Spleen (tissue), 7 donors: ENCODE data around the gene TK1.

Experiments
- POLR2A ChIP-seq, 3 donors: fragments of 450-650 bp; IDR thresholded peaks; one replicate each; pipeline ENCODE4 v1.5.1; 2017; ENCODE audit warnings: antibody characterized with exemption in 3 of 3, mild to moderate bottlenecking in 1 of 3
- POLR2AphosphoS5 ChIP-seq, 3 donors: sonication (generic); formaldehyde crosslinking; IDR thresholded peaks; one replicate each; pipeline ENCODE4 v1.5.1; 2017; ENCODE audit warnings: antibody characterized with exemption in 3 of 3
- TF ChIP-seq, protein P1 (sequence below), 11 experiments: fragments of 200-600 bp in 7 of 11; fragments of 450-650 bp in 4 of 11; sonication (generic) in 4 of 11; IDR thresholded peaks in 8 of 11; conservative IDR thresholded peaks in 3 of 11; 1 replicate in 7 of 11; 2 replicates in 4 of 11; pipeline versions ENCODE4 v1.4.0 to v1.8.0; 2016 to 2021; ENCODE audit warnings: antibody characterized with exemption in 11 of 11, inconsistent platforms in 4 of 11, mild to moderate bottlenecking in 1 of 11
- donor health status: DM: no; HTN: no; CAD: no; lungs with moderate emphysema.
- donor health status: DM: no; HTN: no; CAD: no.
- donor health status: DM: no; HTN: no; CAD: no.

DNA sequence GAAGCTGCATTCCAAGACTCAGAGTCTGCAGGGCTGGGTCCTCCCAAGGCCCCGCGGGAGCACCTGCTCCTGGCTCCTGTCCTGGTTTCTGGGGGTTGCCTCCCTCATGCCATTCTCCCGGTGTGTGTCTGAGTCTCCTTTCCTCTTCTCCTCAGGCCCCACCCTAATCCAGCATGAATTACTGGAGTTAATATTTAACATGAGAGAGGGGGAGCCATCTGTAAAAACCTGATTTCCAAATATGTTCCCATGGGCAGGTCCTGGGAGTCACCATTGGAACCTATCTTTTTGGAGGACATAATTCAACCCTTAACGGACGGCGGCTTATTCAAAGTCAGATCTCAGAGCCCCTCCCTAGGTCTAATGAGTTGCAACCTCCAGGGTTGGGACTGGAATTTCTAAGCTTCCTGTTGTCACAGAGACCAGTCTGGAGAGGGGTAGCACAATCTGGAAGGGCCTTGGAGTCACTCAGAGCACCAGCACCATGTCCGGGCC is 35.3 kb downstream of the TK1 start:
- no peak for TF ChIP-seq POLR2AphosphoS5 (IDR thresholded peaks at IDR 0.05)
- TF ChIP-seq, protein P1, sequence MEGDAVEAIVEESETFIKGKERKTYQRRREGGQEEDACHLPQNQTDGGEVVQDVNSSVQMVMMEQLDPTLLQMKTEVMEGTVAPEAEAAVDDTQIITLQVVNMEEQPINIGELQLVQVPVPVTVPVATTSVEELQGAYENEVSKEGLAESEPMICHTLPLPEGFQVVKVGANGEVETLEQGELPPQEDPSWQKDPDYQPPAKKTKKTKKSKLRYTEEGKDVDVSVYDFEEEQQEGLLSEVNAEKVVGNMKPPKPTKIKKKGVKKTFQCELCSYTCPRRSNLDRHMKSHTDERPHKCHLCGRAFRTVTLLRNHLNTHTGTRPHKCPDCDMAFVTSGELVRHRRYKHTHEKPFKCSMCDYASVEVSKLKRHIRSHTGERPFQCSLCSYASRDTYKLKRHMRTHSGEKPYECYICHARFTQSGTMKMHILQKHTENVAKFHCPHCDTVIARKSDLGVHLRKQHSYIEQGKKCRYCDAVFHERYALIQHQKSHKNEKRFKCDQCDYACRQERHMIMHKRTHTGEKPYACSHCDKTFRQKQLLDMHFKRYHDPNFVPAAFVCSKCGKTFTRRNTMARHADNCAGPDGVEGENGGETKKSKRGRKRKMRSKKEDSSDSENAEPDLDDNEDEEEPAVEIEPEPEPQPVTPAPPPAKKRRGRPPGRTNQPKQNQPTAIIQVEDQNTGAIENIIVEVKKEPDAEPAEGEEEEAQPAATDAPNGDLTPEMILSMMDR (IDR thresholded peaks at IDR 0.05 in 8 of 11, conservative IDR thresholded peaks at IDR 0.05 in 3 of 11) = no peak
- no peak for TF ChIP-seq POLR2A (IDR thresholded peaks at IDR 0.05)
